NCI-H2171 treated with DMSO at 0.1 percent for 48 hours (cell line): ENCODE results near the gene PLCH1.

Source experiments
- DNase-seq: peaks from one replicate; lab custom pipeline; 2025; lab: John Stamatoyannopoulos, UW

The PLCH1 gene

GRCh38 chr3:155481591-155481990 is 263.3 kb downstream of the PLCH1 start:
- DNase-seq, result no peak

GRCh38 chr3:155481089-155481488 is 263.8 kb downstream of the PLCH1 start:
- DNase-seq, result no peak

DNA sequence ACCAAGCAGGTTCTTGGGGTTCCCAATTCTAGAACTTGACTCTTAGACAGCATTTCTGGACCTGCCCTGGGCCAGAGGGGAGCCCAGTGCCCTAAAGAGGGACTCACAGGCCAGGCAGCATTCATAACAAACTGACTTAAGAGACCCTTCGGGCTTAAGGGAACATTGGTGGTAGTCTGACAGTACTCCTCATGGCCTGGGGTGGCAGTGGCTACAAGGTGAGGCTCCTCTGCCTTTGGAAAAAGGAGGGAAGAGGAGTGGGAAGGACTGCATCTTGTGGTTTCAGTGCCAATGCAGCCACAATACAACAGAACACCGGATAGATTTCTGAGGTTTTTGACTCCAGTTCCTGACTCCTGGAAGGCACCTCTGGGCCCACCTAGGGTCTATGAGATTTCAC is 279.2 kb downstream of the PLCH1 start:
- DNase-seq, result no peak

DNA sequence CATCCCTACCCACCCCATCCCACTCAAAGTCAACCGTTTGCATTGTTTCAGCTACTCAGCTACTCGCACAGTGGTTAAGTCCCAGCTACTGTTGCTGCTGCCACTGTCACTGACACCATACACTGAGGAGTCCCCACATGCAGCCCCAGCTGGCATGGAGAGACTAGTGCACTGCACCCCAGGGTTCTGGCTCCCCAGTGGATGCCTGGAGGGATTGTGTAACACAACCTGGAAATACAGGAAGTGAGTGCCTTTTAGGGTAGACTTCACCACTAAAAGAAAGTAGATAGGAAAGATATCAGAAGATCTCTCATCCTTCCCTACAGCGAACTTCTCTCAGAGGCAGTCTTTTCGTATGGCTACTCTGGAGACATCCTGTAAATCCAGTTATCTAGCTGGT is 282.2 kb downstream of the PLCH1 start:
- DNase-seq, result no peak

DNA sequence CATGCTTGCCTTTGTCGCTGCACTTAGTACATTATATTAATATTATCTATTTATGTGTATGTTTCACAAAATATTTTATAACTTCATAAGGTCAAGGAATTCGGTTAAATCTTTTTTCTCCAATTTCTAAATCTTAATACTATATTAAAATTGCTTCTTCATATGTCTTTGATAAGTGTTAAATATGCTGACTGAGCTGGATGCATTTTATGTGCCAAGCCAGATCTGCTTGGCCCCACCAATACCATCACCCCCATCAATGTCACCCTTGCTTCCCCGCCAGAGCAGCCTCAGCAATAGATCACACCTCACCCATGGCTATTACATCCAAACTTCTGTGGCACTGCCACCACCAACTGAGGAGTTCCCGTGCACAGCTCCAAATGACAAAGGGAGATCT is 287.3 kb downstream of the PLCH1 start:
- no peak for DNase-seq

DNA sequence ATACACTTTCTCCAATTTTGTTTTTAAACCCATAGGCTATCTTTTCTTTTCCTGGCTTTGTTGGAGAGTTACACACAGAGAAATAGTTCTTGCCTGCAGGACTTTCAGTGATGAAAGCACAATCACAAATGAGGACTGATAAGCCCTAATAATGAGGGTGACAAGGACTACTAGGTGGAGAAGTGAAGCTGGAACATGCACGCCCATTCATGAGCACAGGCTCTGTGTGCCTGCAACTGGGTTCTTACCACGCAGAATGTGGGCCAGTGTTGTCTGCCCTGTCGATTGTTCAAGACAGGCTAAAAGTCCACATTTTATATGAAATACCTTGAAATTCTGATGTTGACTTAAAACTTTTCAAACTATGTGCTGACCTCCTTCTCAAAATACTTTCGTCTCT is 289.1 kb downstream of the PLCH1 start:
- no peak for DNase-seq

GRCh38 chr3:155453512-155453911 is 291.4 kb downstream of the PLCH1 start:
- no peak for DNase-seq

DNA sequence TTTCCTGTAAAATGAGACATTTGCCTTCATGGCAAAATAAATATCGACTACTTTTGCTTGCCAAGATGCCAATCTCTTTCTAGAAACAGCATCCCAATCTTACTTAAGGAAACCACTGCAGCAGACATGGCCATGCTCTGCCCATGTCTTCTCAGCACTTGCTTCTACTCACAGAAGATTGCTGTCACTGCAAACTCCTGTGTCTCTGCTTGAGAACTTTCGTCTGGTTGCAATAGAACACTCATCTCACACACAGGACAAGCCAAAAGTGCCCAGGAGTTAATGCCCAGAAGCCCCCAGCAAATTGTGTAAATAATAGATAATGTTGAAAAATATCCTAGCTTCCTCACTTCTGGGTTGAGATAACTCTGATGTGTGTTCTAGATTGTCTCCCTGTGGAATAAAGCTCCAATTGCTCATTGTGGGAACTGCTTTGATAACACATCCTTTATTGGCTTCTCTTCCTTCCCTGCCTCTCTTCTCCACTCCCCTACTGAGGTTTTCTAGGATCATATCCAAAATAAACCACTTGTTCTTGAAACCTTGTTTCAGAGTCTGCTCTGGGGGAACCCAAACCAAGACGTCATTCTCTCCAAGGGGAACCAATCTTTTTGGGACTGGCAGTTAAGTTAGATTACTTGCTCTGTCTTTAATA is 295.1 kb downstream of the PLCH1 start:
- DNase-seq, result no peak

DNA sequence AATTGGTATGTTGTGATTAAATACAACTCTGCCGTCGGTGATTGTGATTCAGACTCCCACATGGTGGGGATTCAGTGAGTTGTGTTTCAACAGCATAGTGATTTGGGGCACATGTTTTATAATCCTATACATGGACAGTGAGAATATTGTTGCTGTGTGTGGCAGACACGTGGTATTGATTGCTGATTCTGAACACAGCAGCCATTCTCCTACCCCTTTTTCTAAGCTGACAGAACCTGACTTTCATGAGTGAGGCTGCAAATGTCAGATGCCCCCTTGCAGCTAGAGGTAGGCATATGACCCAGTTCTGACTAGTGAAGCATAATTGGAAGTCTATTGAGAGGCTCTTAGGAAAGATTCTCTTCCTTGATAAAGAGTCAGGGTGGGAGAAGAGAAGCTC is 296.3 kb downstream of the PLCH1 start:
- no peak for DNase-seq

DNA sequence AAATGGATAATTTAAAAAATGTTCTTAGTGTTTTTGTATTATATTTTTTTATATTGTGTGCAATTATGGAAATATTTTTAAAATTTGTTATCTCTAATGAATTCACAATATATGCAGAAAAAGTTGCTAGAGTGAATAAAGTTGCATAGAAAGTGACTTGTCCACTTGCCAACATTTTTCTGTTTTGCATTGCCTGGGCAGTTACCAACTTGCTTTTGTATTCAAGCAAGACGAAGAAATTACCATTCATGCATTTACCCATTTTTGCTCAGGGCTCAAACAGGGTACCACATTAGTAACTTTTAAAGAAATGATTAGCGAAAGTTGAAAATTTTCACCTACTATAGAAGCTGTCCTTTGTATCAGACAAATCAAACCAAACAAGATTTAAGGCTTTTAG is 298.5 kb downstream of the PLCH1 start:
- no peak for DNase-seq

DNA sequence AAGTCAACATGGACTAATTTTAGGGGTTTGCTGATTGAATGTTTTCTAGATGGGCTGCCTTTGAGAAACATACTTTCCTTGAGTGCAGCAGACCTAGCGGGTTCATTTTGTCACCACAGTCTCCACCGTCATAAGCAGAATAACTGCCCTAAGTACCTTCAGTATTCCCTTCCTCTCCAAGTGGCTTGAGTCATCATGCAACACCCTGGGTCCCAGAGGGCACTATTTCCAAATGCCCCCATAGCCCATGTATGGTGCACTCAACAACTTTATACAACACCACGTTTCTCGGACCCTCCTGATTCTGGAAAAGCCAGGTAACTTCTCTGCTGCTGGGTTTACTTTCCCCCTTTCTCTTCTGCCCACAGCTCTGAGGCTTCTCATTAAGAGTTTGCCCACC is 300.1 kb downstream of the PLCH1 start:
- no peak for DNase-seq

- DNase-seq, result no peak
Observed at GRCh38 chr3:155443815-155444214, 301.1 kb downstream of the PLCH1 start.

- DNase-seq, result no peak
Observed at GRCh38 chr3:155442072-155442471, 302.8 kb downstream of the PLCH1 start.

GRCh38 chr3:155441506-155441905 is 303.4 kb downstream of the PLCH1 start:
- DNase-seq, result no peak

GRCh38 chr3:155441026-155441425 is 303.8 kb downstream of the PLCH1 start:
- no peak for DNase-seq

DNA sequence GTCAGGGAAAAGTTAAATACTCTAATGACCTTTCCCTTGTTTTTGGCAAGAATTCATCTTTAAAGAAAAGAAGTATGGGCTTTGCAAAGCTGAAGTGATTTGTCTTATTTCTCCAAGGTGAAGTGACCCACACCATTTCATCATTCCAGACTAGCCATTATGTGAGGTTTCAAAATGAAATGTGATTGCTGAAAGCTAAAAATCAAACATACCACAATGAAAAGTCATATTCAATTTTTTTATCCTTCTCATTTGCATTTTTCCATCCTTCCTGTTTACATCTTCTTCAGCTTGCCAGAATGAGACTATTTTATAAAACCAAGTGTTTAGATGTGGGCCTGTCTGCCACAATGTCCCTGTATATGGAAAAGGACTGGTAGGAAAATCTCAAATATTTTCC is 309.1 kb downstream of the PLCH1 start:
- DNase-seq, result no peak

DNA sequence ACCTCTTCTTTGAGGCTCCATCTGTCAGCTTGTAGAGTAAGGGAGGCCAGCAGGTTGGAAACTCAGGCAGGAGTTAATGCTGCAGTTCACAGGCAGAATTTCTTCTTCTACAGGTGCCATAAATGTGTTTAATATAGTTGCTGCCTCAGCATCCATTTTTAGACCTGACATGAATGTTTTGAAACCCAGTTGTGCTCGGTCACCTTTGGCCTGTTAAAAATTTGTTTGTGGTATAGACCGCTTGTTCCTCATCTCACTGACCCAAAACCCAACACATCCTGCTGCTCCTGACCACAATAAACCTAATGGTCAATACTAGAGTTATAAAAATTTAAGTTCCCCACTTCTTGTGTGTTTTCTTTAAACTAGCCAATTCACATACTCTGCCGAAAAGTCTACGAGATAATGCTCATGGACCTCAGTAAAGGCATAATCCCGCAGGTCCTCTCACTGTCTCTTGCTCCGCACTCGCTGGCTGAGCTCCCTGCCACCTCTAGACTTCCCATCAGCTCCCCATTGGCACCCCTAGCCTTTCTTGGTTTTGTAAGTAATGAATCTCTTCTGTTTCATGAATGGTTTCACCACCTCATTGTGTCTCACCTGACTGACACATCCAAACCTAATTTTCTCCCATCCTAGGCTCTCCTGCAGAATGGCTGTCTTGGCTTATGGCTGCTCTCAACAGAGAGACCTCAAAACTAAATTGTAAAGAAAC is 312.9 kb downstream of the PLCH1 start:
- DNase-seq, result no peak

GRCh38 chr3:155428563-155428962 is 316.3 kb downstream of the PLCH1 start:
- no peak for DNase-seq

DNA sequence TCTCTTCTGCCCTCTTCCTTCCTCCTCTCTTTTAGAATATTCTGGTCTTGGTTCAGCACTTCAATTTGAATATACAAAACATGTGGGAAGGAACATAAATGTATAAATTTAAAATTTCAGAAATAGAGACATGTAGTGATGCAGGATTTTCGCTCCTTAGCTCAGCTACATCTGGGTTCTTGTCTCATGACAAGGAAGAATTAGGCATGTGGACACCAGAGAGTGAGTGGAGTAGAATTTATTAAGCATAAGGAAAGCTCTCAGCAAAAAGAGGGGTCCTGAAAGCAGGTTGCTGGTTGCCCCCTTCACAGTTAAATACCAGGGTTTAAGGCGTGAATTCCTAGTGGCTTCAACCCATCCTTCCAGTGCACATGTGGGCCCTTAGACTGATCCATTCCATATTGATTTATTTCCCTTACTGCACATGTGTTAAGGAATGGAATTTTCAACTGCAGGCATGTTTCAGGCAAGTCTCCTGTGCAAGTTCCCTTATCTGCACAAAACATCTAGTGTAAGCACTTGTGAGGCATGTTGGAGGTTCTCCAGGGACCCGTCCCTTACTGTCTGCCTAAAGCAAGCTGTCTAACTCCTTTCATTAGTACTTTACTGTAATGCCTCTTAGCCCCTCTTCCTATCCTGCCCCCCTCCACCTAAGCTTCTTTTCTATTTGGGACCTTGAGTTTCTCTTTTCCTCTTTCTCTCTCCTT is 318.2 kb downstream of the PLCH1 start:
- no peak for DNase-seq

DNA sequence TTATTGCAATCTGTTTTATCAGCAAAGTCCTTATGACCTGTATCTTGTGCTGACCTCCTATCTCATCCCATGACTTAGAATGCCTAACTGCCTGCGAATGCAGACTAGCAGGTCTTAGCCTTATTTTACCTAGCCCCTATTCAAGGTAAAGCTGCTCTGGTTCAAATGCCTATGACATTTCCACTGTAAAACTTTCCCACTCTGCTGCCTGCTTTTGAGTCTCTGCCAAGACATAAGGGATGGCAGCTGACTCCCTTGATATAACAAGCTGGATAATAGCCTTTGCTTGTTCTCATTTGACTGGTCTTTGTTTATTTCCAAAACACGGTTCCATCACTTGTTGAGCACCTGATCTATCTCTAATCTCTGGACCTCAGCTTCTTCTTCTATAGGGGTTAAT is 319.5 kb downstream of the PLCH1 start:
- DNase-seq, result no peak

DNA sequence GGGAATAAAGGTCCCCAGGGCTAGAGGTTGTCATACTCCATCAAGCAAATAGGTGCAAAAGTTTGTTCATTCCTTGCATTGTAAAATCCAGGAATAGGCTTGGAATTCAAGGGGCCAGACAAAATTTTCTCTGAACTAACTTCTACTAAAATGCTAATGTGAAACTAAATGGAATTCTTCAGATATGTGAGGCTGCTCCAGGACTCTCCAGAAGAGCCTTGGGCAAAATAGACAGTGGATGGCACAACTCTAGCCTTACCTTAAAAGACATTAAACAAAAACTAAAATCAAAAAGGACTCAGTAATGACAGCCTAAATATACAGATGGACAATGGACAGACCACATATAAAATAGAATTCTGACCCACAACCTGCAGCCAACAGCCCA is 320.6 kb downstream of the PLCH1 start:
- DNase-seq, result no peak

DNA sequence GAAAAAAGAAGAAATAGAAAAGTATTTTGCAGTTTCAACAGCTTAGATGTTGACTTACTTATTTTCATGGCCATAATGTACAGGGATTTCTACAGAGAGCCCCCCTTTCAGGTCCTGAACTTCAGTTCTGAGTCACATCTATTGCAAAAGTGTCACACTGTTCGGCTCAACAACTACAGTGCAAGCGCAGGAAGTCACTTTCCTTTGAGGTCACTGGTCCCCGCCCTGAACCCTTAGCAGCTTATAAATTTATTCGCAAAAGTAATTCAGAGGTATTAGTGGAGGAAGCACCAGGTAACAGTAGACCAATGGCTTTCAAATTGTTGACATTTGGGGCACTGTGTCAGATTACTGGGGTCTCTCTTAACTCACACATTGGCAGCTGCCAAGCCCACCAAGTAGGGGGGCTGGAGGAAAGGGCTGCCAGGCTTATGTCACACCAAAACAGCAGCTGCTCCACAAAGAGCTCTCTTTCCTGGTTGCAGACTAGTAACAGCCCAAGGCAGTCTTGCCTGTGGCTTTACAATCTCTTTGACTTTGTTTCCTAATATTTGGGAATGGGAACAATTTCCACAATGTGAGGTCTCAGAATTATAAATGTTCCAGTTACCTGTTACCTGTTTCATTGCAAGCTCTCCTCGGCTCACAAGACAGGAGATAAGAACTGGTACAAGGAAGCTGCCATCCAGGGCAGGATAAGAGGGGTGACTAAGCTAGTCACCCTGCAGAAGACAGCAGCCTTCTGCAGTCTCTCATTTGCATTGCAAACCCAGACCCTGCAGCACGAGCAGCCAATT is 321.1 kb downstream of the PLCH1 start:
- peak; percentile 26 for DNase-seq
